Cerebellar cortex (tissue), 1 donor: Measurements from ENCODE around the gene POU4F1.

Source experiments
- DNase-seq: peaks from one replicate; pipeline ENCODE4 v3.0.0-alpha.2; 2015; ENCODE audit warnings: low spot score

The POU4F1 gene

GRCh38 chr13:78606471-78607408 is 3.4 kb upstream of the POU4F1 start:
- DNase-seq, result no peak

- DNase-seq, result no peak
Measured at GRCh38 chr13:78604782-78605611, 1.6 kb upstream of the POU4F1 start.

- DNase-seq, result no peak
Measured at GRCh38 chr13:78602561-78603239, 652 bp downstream of the POU4F1 start.

- no peak for DNase-seq
Measured at GRCh38 chr13:78601874-78602560, 1.3 kb downstream of the POU4F1 start.

GRCh38 chr13:78601124-78601873 is 2.1 kb downstream of the POU4F1 start:
- DNase-seq, result no peak

GRCh38 chr13:78600280-78600883 is 3.0 kb downstream of the POU4F1 start:
- DNase-seq, result no peak

- DNase-seq, result no peak
Measured at GRCh38 chr13:78599645-78600279, 3.6 kb downstream of the POU4F1 start.

- no peak for DNase-seq
Measured at GRCh38 chr13:78598966-78599644, 4.2 kb downstream of the POU4F1 start.

- no peak for DNase-seq
Measured at GRCh38 chr13:78598116-78598781, 5.1 kb downstream of the POU4F1 start.

GRCh38 chr13:78597602-78597932 is 5.8 kb downstream of the POU4F1 start:
- no peak for DNase-seq

GRCh38 chr13:78596736-78597601 is 6.4 kb downstream of the POU4F1 start:
- no peak for DNase-seq

GRCh38 chr13:78596399-78596735 is 7.0 kb downstream of the POU4F1 start:
- no peak for DNase-seq

GRCh38 chr13:78595495-78596398 is 7.6 kb downstream of the POU4F1 start:
- no peak for DNase-seq

GRCh38 chr13:78594456-78594975 is 8.8 kb downstream of the POU4F1 start:
- DNase-seq, result no peak

GRCh38 chr13:78593652-78594455 is 9.5 kb downstream of the POU4F1 start:
- DNase-seq, result no peak

GRCh38 chr13:78593129-78593528 is 10.2 kb downstream of the POU4F1 start:
- DNase-seq, result no peak
